Fibroblast of skin of left biceps (primary cell): ENCODE measurements around the gene PRKG1.
"Not testable (repeated sequence)": the region's sequence is repeated elsewhere in the genome, so short reads cannot be mapped to it uniquely, and the experiment has no call there.

Experiments used
- DNase-seq, 2 experiments: peaks; one replicate each; pipeline ENCODE4 v3.0.0-alpha.2; 2013; ENCODE audit warnings: low read depth in 2 of 2

The PRKG1 gene

DNA sequence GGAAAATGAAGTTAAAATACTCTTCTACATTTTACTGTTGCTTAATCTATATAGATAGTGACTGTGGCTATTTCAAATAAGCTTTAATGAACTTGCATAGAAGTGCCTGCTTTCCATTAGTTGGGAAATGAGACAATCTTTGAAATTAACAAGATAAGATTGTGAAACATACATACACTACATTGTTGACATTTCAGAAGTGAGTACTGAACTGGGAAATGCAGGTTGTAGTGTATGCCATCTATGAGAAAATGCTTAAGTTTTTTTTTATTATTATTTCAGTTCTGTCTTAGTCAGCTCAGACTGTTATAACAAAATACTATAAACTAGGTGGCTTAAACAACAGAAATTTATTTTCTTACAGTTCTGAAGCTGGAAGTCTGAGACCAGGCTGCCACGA lies 674.7 kb downstream of the PRKG1 start:
- no peak for DNase-seq

DNA sequence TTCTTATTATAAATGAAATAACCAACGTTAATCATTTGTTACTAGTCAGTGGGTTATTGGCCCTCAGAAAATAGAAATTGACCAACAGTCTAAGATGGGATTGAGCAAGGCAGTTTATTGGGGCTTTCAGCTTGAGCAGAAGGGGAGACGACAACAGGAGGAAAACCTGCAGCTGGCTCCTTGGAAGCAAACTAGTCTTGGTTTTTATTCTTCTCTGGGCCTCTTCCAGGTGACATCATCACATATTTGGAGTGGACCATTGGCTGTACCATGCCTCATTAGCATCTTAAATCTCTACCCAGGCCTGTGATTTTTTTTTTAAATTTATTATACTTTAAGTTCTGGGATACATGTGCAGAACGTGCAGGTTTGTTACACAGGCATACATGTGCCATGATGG lies 684.1 kb downstream of the PRKG1 start:
- no peak for DNase-seq

GRCh38 chr10:51758838-51759237 lies 684.6 kb downstream of the PRKG1 start:
- not testable (repeated sequence) for DNase-seq

- DNase-seq: no peak
Measured at GRCh38 chr10:51759896-51760534, 685.7 kb downstream of the PRKG1 start.

DNA sequence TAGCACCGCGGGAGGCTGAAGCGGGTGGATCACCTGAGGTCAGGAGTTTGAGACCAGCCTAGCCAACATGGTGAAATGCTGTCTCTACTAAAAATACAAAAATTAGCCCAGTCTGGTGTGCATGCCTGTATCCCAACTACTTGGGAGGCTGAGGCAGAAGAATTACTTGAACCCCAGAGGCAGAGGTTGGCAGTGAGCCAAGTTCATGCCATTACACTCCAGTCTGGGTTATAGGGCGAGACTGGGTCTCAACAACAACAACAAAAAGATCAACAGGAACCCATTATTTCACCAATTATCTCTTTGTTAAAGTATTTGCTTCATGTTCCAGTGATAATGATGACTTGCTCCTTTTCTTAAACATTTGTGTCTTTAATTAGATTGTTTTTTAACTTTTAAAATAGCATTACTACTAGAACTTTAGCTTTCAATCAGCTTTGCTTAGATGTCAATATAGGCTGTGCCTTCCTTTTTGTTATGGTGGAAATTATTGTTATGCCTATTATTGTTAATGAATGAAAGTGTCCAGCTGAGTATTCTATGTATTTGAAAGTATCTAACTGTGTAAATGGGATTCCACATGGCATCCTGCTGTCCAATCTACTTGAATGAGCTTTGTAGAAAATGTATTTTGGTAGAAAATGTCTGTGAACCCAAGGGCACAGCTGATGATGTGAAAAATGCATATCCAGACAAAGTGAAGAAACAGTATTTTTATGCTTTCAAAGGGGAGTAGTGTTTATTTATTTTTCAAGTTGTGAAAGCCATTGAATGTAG lies 686.8 kb downstream of the PRKG1 start:
- DNase-seq: no peak

DNA sequence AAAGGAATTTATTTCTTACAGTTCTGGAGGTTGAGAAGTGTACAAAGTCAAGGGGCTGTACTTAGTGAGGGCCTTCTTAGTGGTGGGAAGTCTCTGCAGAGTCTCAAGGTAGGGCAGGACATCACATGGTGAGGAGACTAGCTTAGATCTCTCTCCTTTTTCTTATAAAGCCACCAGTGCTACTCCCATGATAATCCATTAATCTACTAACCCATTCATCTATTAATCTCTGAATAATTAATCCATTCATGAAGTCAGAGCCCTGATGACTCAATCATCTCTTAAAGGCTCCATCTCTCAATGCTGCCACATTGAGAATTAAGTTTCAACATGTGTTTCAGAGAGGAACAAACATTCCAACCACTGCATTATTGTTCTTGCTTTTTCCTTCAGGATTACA lies 689.5 kb downstream of the PRKG1 start:
- DNase-seq: no peak

- no peak for DNase-seq
Measured at GRCh38 chr10:51765284-51765971, 691.1 kb downstream of the PRKG1 start.

DNA sequence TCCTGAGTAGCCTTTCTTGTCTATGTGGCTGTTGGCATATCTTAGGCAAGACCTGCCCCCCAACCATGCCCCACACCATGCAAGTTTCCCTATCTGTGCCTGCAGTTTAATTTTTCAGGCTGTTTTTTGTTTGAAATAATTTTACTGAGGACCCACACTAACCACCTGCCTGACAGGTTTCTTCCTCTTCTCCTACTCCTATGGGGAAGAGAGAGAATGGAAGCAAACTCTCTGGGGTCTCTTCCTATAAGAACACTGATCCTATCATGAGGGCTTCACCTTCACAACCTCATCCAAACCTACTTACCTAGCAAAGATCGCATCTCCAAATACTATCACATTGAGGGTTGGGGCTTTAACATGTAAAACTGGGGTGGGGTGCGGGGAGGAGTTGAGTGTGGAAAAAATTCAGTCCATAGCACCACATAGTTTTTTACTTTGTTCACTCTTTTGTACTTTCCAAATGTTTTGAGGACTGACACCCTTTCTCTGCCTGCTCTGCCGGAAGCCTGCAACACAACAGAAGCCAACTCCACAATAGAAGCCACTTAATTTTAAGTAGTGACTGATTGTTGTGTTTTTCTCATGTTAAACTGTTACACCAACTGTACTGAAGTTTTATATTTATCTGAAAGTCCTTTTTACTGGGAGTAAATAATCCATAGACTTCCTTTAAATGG lies 692.3 kb downstream of the PRKG1 start:
- DNase-seq: no peak

DNA sequence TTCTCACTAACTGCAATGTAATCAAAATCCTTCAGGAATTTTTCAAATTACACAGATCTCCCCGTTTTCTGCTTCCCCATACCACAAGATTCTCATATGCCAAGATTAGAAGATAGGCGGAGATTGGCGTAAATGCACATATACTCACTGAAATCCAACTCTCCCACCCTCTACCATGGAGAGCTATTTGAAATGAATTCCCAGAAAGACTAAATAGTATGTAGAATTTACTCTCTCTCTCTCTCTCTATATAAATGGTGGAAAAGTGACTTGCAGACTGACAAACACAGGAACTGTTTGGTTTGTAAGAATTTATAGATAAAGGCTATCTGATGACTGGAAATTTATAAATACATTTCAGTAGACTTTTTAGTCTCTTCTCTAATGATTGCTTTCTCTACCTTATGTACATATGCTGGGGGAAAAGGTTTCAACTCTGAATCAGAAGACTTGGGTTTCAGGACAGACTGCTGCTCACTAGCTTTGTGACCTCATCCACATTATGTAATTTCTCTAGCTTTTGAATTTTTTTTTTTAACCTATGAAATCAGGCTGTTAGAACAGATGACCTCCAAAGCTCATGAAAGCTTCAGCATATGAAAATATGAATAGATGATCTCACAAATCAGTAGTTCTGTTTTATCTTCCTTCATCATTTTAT lies 692.9 kb downstream of the PRKG1 start:
- DNase-seq: no peak

DNA sequence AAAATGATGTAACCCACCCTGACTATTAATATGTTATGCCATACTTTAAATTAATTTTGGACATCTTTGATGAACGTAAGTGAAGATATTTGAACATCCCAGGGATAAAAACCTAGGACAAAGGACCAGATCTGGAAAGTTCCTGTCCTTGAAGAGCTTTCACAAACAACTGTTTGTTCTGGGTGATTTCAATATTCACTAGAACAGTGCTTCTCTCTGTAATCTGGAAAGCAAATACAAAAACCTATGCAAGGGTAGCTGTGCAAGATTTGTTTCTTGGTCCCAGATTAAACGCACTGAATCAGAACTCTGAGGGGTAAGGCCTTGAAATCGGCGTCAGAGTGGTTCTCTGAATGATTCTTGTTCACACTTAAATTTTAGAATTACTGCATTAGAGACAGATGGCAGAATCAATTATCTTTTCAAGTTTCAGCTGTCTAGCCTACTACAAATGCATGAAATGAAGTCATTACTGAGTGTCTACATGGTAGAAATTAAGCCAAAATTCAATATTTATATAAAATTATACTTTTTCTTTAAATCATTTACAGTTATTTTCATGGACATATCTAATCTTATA lies 694.7 kb downstream of the PRKG1 start:
- DNase-seq: no peak

GRCh38 chr10:51770709-51771108 lies 696.4 kb downstream of the PRKG1 start:
- peak; percentile 26 to 30 for DNase-seq

DNA sequence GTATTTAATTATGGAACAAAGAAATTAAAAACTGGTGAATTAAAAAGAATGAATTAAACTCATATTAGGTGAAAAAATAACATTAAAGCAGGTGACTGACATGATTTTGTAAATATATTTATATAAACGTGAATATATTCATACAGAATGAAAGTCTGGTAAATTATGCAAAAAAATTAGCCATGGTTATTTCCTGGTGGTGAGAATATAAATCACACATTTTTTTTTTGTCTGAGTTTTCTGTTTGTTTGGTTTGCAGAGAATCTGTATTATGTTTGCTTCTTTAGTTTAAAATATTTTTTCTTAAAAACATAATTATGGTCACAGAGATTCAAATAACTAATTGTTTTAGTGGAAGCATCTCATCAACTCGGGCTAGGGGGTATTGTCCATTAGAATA lies 698.1 kb downstream of the PRKG1 start:
- no peak for DNase-seq

GRCh38 chr10:51773681-51774080 lies 699.4 kb downstream of the PRKG1 start:
- no peak for DNase-seq

- DNase-seq: no peak
Measured at GRCh38 chr10:51783941-51784340, 709.7 kb downstream of the PRKG1 start.

DNA sequence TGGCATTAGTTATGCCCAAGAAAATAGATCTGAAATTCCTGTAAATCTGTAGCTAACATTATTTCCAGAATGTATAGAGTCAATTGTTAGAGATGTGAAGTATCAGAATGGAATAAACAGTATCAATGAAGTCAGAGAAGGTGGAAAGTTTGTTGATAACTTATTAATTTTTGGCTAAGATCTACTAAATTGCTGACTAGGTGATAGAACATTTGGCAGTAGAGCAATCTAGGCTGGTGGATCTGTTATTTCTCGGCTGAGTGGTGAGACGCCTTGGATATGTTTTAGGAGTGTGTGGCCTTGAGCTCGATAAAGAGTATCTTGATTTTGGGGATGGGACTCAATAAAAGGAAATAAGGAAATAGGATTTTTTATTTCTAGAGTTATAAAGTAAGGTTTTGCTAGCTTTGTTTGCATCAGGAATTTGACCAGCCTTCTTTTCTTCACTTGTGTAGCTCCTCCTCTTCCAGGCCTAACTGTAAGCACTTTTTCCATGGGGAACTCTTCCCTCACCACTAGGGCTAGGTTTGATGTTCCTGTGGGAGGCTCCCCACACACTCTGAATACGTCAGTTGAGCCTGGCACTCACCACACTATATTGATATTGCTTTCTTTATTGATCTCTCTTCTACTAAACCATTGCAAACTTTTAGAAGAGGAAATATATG lies 711.9 kb downstream of the PRKG1 start:
- DNase-seq: no peak

DNA sequence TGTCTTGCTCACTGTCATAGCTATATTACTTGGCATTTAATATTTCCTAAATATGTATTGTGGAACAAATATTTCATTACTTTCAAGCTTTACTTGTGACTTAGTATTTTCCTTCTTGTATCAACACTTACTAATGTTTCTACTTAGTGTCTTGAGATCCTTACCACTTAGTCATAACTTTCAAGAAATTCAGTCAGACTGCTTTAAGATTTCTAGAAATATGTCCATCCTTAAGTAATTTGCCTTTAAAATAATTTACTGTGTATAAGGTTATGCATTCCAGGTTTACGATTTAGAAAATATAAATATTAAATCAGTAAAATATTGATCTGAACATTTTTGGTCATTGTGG lies 712.4 kb downstream of the PRKG1 start:
- no peak for DNase-seq

DNA sequence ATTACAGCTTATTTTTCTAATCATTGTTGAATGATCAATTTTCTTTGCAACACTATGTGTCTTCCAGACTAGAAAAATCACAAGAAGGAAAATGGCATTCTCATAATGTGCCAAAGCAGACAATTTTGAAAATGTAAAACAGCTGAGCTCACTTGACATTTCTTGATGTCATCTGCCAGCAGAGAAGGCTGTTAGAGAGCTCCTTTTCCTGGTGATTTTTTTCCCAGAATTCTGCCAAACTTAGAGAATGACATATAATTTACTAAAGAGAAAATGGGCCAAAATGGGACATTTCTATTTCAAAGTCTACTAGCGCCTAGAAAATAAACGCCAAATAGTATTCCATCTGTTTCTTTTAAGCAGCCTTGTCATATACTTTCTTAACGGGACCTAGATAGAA lies 714.0 kb downstream of the PRKG1 start:
- DNase-seq: no peak

GRCh38 chr10:51789118-51789517 lies 714.8 kb downstream of the PRKG1 start:
- no peak for DNase-seq

DNA sequence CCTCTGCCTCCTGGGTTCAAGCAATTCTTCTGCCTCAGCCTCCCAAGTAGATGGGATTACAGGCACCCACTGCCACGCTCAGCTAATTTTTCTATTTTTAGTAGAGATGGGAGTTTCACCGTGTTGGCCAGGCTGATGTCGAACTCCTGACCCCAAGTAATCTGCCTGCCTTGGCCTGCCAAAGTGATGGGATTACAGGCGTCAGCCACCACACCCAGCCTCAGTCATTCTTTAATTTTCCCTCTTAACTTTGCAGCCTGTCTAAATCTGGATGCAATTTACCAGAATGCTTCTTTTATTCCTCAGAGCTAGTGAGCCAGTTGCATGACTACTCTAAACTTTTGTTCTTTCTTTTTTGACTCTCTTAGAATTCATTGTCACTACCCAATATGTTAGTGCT lies 715.6 kb downstream of the PRKG1 start:
- DNase-seq: no peak

GRCh38 chr10:51792678-51793077 lies 718.4 kb downstream of the PRKG1 start:
- no peak for DNase-seq

GRCh38 chr10:51800121-51800520 lies 725.8 kb downstream of the PRKG1 start:
- no peak for DNase-seq
